GM23338 (cell line): Measurements from ENCODE around the gene PCBP3. TPM values are rescaled to one million over a fixed set of nuclear protein-coding genes. Genes with fewer than 3 reads are reported as not detected.

ENCODE experiments used
- ATAC-seq: fragments of 200-7000 bp; cut with Tn5 transposase; 3 replicates; pipeline ENCODE4 v1.9.1; 2020
- DNase-seq: peaks from one replicate; pipeline ENCODE4 v3.0.0-alpha.2; 2015; ENCODE audit warnings: low spot score
- H2AFZ ChIP-seq: fragments of 200-600 bp; sonication (generic); 2 replicates; pipeline ENCODE4 v1.8.0; 2016; ENCODE audit warnings: antibody characterized with exemption, mild to moderate bottlenecking, moderate library complexity
- H3F3A ChIP-seq: fragments of 200-600 bp; sonication (generic); replicated peaks from 2 replicates; pipeline ENCODE4 v1.8.0; 2017; ENCODE audit warnings: antibody characterized with exemption, mixed run types, low read depth
- H3K27ac ChIP-seq: fragments of 200-600 bp; sonication (generic); 2 replicates; pipeline ENCODE4 v1.6.1; 2016; ENCODE audit warnings: low read depth
- H3K27me3 ChIP-seq: fragments of 200-600 bp; sonication (generic); 2 replicates; pipeline ENCODE4 v1.8.0; 2016; ENCODE audit warnings: mild to moderate bottlenecking, mixed run types, moderate library complexity; ENCODE audit not compliant: insufficient read depth
- H3K36me3 ChIP-seq: fragments of 200-600 bp; sonication (generic); 2 replicates; pipeline ENCODE4 v1.8.0; 2016; ENCODE audit warnings: mild to moderate bottlenecking; ENCODE audit not compliant: insufficient read depth
- H3K4me1 ChIP-seq: fragments of 200-600 bp; sonication (generic); 2 replicates; pipeline ENCODE4 v1.8.0; 2016; ENCODE audit warnings: mild to moderate bottlenecking, moderate library complexity; ENCODE audit not compliant: insufficient read depth
- H3K4me2 ChIP-seq: fragments of 200-600 bp; sonication (generic); 2 replicates; pipeline ENCODE4 v1.7.1; 2017; ENCODE audit warnings: mixed run types
- H3K4me3 ChIP-seq: fragments of 200-600 bp; sonication (generic); 2 replicates; pipeline ENCODE4 v1.6.1; 2016; ENCODE audit warnings: mixed run types
- H3K79me2 ChIP-seq: fragments of 200-600 bp; sonication (generic); replicated peaks from 2 replicates; pipeline ENCODE4 v1.8.0; 2017; ENCODE audit warnings: mild to moderate bottlenecking; ENCODE audit not compliant: insufficient read depth
- H3K9me2 ChIP-seq: fragments of 200-600 bp; sonication (generic); 2 replicates; pipeline ENCODE4 v1.8.0; 2017; ENCODE audit not compliant: insufficient read depth
- H4K20me1 ChIP-seq: fragments of 200-600 bp; sonication (generic); replicated peaks from 2 replicates; pipeline ENCODE4 v1.8.0; 2017; ENCODE audit warnings: mild to moderate bottlenecking; ENCODE audit not compliant: insufficient read depth
- H3K27ac Mint-ChIP-seq: 2 replicates; pipeline ENCODE4 v1.8.0; 2020; ENCODE audit warnings: inconsistent platforms, mild to moderate bottlenecking, moderate library complexity, mixed read lengths
- H3K27me3 Mint-ChIP-seq: 3 replicates; pipeline ENCODE4 v1.8.0; 2022; ENCODE audit warnings: low read depth, mild to moderate bottlenecking, moderate library complexity, mixed read lengths, inconsistent platforms; ENCODE audit not compliant: insufficient read depth, poor library complexity
- H3K36me3 Mint-ChIP-seq: 3 replicates; pipeline ENCODE4 v1.8.0; 2021; ENCODE audit warnings: low read depth, mild to moderate bottlenecking, inconsistent platforms, moderate library complexity, mixed read lengths
- H3K4me1 Mint-ChIP-seq: 3 replicates; pipeline ENCODE4 v1.8.0; 2020; ENCODE audit warnings: mild to moderate bottlenecking, inconsistent platforms, mixed read lengths
- H3K4me3 Mint-ChIP-seq: 3 replicates; pipeline ENCODE4 v1.8.0; 2021; ENCODE audit warnings: moderate library complexity, mild to moderate bottlenecking, inconsistent platforms, mixed read lengths
- H3K9me3 Mint-ChIP-seq: 3 replicates; pipeline ENCODE4 v1.8.0; 2020; ENCODE audit warnings: moderate library complexity, mild to moderate bottlenecking, inconsistent platforms, mixed read lengths
- CREB1 ChIP-seq: fragments of 250-450 bp; sonication (Bioruptor Pico); IDR thresholded peaks from 2 replicates; pipeline ENCODE4 v1.5.0; 2020; ENCODE audit warnings: low read depth, mild to moderate bottlenecking, moderate library complexity
- CTCF ChIP-seq, 2 experiments: fragments of 200-600 bp in 1 of 2; sonication (generic) in 1 of 2; conservative IDR thresholded peaks; 2 replicates each; pipeline versions ENCODE4 v1.5.1 to v1.6.1; 2016 to 2017; ENCODE audit warnings: antibody characterized with exemption in 2 of 2, low read depth in 2 of 2, mild to moderate bottlenecking in 2 of 2, moderate library complexity in 1 of 2
- ETS1 ChIP-seq: IDR thresholded peaks from 2 replicates; pipeline ENCODE4 v1.6.1; 2016; ENCODE audit warnings: antibody characterized with exemption
- EZH2 ChIP-seq: fragments of 200-600 bp; sonication (generic); IDR thresholded peaks from one replicate; pipeline ENCODE4 v1.8.0; 2017; ENCODE audit warnings: antibody characterized with exemption, mild to moderate bottlenecking, low read depth; ENCODE audit not compliant: unreplicated experiment
- EZH2phosphoT487 ChIP-seq: fragments of 200-600 bp; sonication (generic); IDR thresholded peaks from one replicate; pipeline ENCODE4 v1.8.1; 2018; ENCODE audit warnings: antibody characterized with exemption; ENCODE audit not compliant: unreplicated experiment
- JUNB ChIP-seq: IDR thresholded peaks from one replicate; pipeline ENCODE4 v1.6.1; 2016; ENCODE audit warnings: antibody characterized with exemption; ENCODE audit not compliant: unreplicated experiment
- NANOG ChIP-seq: IDR thresholded peaks from 2 replicates; pipeline ENCODE4 v1.6.1; 2016; ENCODE audit warnings: antibody characterized with exemption, borderline replicate concordance
- POLR2AphosphoS5 ChIP-seq: IDR thresholded peaks from 2 replicates; pipeline ENCODE4 v1.6.1; 2016; ENCODE audit warnings: antibody characterized with exemption, low read depth
- STAT1 ChIP-seq: IDR thresholded peaks from one replicate; pipeline ENCODE4 v1.6.1; 2016; ENCODE audit warnings: antibody characterized with exemption; ENCODE audit not compliant: unreplicated experiment
- ZNF114 ChIP-seq: fragments of 250-450 bp; sonication (Bioruptor Pico); IDR thresholded peaks from 2 replicates; pipeline ENCODE4 v1.5.0; 2020; ENCODE audit warnings: mild to moderate bottlenecking, moderate library complexity
- polyA plus RNA-seq: library from polyadenylated mRNA; unstranded; fragments of >200 nt; fragmentation: Nextera tagmentation; extraction: Ambion mirVana; gene quantifications from 2 replicates; pipeline ENCODE4 v1.2.1, GENCODE V29; 2016
- total RNA-seq: library from RNA; depleted of rRNA; stranded (reverse); fragments of >200 nt; shearing (Covaris generic); gene quantifications from 2 replicates; pipeline ENCODE4 v1.2.3, GENCODE V29; 2014
- TF ChIP-seq, protein P1 (sequence below): fragments of 250-450 bp; sonication (Bioruptor Pico); IDR thresholded peaks from 2 replicates; pipeline ENCODE4 v1.5.0; 2020; ENCODE audit warnings: mild to moderate bottlenecking, moderate library complexity

PCBP3 gene
- total and polyA plus RNA-seq, 2 experiments from 2014 or later, result 7.1 to 9.1 TPM

DNA sequence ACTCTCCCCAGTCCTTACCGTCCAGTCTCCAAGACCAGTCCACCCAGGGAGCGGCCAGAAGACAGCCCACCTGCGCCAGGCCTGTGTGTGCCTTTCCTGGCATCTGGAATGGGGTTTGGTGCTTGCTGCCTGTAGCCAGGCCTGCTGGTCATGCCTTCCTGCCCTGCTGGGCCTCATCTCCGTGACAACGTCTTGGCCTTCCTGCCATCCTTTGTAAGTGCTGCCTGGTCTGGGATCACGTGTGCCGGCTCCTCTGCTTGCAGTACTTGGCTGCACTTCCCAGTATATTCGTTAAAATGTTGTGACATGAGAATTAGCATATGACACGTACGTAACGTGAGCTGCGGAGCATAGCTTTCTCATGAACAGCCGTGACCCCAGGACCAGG lies 192.7 kb downstream of the PCBP3 start:
- no peak overlapping the region; the same call in 2 of the 3 replicates for H3K4me3 Mint-ChIP-seq
- TF ChIP-seq STAT1 (no peak), EZH2 (no peak), CREB1 (CRISPR knock-in tag) (no peak), CTCF (conservative IDR thresholded peaks at IDR 0.05; ENCODE audit: low read depth in 2 of 2) (no peak), JUNB (no peak), ZNF114 (CRISPR knock-in tag) (no peak), ETS1 (no peak), NANOG (no peak), EZH2phosphoT487 (no peak), POLR2AphosphoS5 (no peak)
- TF ChIP-seq, protein P1, sequence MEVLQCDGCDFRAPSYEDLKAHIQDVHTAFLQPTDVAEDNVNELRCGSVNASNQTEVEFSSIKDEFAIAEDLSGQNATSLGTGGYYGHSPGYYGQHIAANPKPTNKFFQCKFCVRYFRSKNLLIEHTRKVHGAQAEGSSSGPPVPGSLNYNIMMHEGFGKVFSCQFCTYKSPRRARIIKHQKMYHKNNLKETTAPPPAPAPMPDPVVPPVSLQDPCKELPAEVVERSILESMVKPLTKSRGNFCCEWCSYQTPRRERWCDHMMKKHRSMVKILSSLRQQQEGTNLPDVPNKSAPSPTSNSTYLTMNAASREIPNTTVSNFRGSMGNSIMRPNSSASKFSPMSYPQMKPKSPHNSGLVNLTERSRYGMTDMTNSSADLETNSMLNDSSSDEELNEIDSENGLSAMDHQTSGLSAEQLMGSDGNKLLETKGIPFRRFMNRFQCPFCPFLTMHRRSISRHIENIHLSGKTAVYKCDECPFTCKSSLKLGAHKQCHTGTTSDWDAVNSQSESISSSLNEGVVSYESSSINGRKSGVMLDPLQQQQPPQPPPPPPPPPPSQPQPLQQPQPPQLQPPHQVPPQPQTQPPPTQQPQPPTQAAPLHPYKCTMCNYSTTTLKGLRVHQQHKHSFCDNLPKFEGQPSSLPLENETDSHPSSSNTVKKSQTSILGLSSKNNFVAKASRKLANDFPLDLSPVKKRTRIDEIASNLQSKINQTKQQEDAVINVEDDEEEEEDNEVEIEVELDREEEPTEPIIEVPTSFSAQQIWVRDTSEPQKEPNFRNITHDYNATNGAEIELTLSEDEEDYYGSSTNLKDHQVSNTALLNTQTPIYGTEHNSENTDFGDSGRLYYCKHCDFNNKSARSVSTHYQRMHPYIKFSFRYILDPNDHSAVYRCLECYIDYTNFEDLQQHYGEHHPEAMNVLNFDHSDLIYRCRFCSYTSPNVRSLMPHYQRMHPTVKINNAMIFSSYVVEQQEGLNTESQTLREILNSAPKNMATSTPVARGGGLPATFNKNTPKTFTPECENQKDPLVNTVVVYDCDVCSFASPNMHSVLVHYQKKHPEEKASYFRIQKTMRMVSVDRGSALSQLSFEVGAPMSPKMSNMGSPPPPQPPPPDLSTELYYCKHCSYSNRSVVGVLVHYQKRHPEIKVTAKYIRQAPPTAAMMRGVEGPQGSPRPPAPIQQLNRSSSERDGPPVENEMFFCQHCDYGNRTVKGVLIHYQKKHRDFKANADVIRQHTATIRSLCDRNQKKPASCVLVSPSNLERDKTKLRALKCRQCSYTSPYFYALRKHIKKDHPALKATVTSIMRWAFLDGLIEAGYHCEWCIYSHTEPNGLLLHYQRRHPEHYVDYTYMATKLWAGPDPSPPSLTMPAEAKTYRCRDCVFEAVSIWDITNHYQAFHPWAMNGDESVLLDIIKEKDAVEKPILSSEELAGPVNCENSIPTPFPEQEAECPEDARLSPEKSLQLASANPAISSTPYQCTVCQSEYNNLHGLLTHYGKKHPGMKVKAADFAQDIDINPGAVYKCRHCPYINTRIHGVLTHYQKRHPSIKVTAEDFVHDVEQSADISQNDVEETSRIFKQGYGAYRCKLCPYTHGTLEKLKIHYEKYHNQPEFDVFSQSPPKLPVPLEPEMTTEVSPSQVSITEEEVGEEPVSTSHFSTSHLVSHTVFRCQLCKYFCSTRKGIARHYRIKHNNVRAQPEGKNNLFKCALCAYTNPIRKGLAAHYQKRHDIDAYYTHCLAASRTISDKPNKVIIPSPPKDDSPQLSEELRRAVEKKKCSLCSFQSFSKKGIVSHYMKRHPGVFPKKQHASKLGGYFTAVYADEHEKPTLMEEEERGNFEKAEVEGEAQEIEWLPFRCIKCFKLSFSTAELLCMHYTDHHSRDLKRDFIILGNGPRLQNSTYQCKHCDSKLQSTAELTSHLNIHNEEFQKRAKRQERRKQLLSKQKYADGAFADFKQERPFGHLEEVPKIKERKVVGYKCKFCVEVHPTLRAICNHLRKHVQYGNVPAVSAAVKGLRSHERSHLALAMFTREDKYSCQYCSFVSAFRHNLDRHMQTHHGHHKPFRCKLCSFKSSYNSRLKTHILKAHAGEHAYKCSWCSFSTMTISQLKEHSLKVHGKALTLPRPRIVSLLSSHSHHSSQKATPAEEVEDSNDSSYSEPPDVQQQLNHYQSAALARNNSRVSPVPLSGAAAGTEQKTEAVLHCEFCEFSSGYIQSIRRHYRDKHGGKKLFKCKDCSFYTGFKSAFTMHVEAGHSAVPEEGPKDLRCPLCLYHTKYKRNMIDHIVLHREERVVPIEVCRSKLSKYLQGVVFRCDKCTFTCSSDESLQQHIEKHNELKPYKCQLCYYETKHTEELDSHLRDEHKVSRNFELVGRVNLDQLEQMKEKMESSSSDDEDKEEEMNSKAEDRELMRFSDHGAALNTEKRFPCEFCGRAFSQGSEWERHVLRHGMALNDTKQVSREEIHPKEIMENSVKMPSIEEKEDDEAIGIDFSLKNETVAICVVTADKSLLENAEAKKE (CRISPR knock-in tag), result no peak
- no peak overlapping the region for H3K27ac ChIP-seq
- H3K27ac Mint-ChIP-seq, result no peak overlapping the region
- H3K9me3 Mint-ChIP-seq, result peaks cover 15% of the 10 kb centered on the region
- H3K9me2 ChIP-seq, result no peaks in the 10 kb centered on the region
- no peaks in the 10 kb centered on the region for H3K4me1 ChIP-seq
- no peaks in the 10 kb centered on the region for H3K79me2 ChIP-seq
- H2AFZ ChIP-seq, result no peak overlapping the region
- H3K27me3 Mint-ChIP-seq, result peaks cover 8% of the 10 kb centered on the region
- H3K36me3 Mint-ChIP-seq, result peaks cover 13% of the 10 kb centered on the region
- H4K20me1 ChIP-seq, result no peaks in the 10 kb centered on the region
- DNase-seq, result no peak
- H3K4me3 ChIP-seq, result no peak overlapping the region
- 0 out of 2 replicates have a peak, but pooled peaks cover 6% of the 10 kb centered on the region for H3K36me3 ChIP-seq
- H3K27me3 ChIP-seq, result no peaks in the 10 kb centered on the region
- H3K4me1 Mint-ChIP-seq, result peaks cover 24% of the 10 kb centered on the region
- H3F3A ChIP-seq, result no peaks in the 10 kb centered on the region
- no peak overlapping the region for H3K4me2 ChIP-seq
- no peak; the same call in 2 of the 3 replicates for ATAC-seq
